H1 (cell line): Measurements from ENCODE around the gene GATC. TPM values are rescaled to one million over a fixed set of nuclear protein-coding genes. Genes with fewer than 3 reads are reported as not detected.

Experiments
- RAD21 ChIP-seq, 2 experiments: IDR thresholded peaks in 1 of 2; conservative IDR thresholded peaks in 1 of 2; 2 replicates each; pipeline ENCODE4 v1.6.1; 2011; ENCODE audit warnings: low read depth in 2 of 2, low read length in 2 of 2, improper control_type of control experiment in 1 of 2, inconsistent platforms in 1 of 2, mild to moderate bottlenecking in 1 of 2, moderate library complexity in 1 of 2
- RBBP5 ChIP-seq: IDR thresholded peaks from 2 replicates; pipeline ENCODE4 v1.7.1; 2012; ENCODE audit warnings: low read depth, mild to moderate bottlenecking, inconsistent platforms, low read length, moderate library complexity, borderline replicate concordance
- SIRT6 ChIP-seq: IDR thresholded peaks from one replicate; pipeline ENCODE4 v1.7.1; 2012; ENCODE audit warnings: low read length, inconsistent platforms
- SP4 ChIP-seq: IDR thresholded peaks from 2 replicates; pipeline ENCODE4 v1.6.1; 2012; ENCODE audit warnings: low read length, inconsistent platforms
- SUZ12 ChIP-seq: fragments of 200-600 bp; sonication (generic); IDR thresholded peaks from 2 replicates; pipeline ENCODE4 v1.6.1; 2012; ENCODE audit warnings: mild to moderate bottlenecking, inconsistent platforms, low read length, moderate library complexity, mixed read lengths
- YY1 ChIP-seq: IDR thresholded peaks from 2 replicates; pipeline ENCODE4 v1.6.1; 2011; ENCODE audit warnings: low read depth, mild to moderate bottlenecking, low read length
- polyA plus RNA-seq, 7 experiments: library from polyadenylated mRNA; depleted of rRNA in 3 of 7; stranded (reverse) in 5 of 7; unstranded in 2 of 7; fragments of >200 nt in 5 of 7; fragments of 200-250 nt in 2 of 7; gene quantifications; 1 replicate in 5 of 7; 2 replicates in 1 of 7; 4 replicates in 1 of 7; pipeline versions ENCODE4 v1.2.1 to v1.2.3, GENCODE V29; 2011 to 2013; ENCODE audit warnings: missing spikeins in 2 of 7, mixed read lengths in 2 of 7
- total RNA-seq: library from RNA; stranded (reverse); fragmentation: NEBNext Ultra II Directional; extraction: Animal tissue kit (Norgen Biotek cat#: 25700); gene quantifications from 2 replicates; pipeline ENCODE4 v1.2.1, GENCODE V29; 2021

The GATC gene
- total and polyA plus RNA-seq, 2 of the 8 experiments (the other 6 are each of a cell fraction or from before 2014, with no cell fraction given), result 13.2 to 30.4 TPM

DNA sequence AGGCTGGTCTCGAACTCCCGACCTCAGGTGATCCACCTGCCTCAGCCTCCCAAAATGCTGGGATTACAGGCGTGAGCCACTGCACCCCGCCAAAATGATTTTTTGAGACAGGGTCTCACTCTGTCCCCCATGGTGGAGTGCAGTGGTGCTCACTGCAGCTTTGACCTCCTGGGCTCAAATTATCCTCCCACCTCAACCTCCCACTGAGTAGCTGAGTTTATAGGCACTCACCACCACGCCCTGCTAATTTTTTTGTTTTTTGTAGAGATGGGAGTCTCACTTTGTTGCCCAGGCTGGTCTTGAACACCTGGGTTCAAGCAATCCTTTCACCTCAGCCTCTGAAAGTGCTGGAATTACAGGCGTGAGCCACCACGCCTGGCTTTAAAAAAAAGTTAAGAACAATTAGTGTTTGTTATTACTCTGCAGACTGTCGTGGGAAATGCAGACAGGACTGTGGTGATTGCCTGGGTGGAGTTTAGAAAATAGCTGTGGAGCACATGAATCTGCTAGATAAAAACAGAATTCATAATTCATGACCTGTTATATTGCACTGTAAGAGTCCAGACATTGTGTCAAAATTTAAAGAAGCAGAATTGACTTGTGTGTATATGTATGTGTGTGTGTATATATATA, 17.5 kb upstream of the GATC start (continued):
- TF ChIP-seq RAD21 (IDR thresholded peaks at IDR 0.05 in 1 of 2, conservative IDR thresholded peaks at IDR 0.05 in 1 of 2; ENCODE audit: low read depth in 2 of 2, low read length in 2 of 2) (no peak), SUZ12 (no peak), SP4 (no peak), RBBP5 (no peak), SIRT6 (no peak), YY1 (no peak)
- TF ChIP-seq, all 59 proteins: peak for 0
